Skeletal muscle tissue (tissue), 4 donors: Measurements from ENCODE around the gene ANKRD31. TPM values are rescaled to one million over a fixed set of nuclear protein-coding genes. Genes with fewer than 3 reads are reported as not detected.
A peak's percentile ranks its signal among the peaks of the same experiment; 100 is the strongest.
"Not testable (repeated sequence)": the region's sequence is repeated elsewhere in the genome, so short reads cannot be mapped to it uniquely, and the experiment has no call there.

ENCODE experiments used
- H3K27ac ChIP-seq: one replicate; pipeline ENCODE4 v1.7.0; 2013; ENCODE audit warnings: mild to moderate bottlenecking, low read depth, low read length, inconsistent platforms
- H3K27me3 ChIP-seq, 3 donors: one replicate each; pipeline ENCODE4 v1.7.0; 2013; ENCODE audit warnings: low read length in 3 of 3; ENCODE audit not compliant: control insufficient read depth in 3 of 3, insufficient read depth in 3 of 3
- H3K36me3 ChIP-seq, 3 donors: one replicate each; pipeline ENCODE4 v1.7.0; 2013; ENCODE audit warnings: low read length in 3 of 3; ENCODE audit not compliant: control insufficient read depth in 3 of 3, insufficient read depth in 3 of 3
- H3K4me1 ChIP-seq, 3 donors: one replicate each; pipeline ENCODE4 v1.7.0; 2013; ENCODE audit warnings: low read length in 3 of 3, mild to moderate bottlenecking in 3 of 3; ENCODE audit not compliant: control insufficient read depth in 3 of 3, insufficient read depth in 3 of 3
- H3K4me3 ChIP-seq, 3 donors: one replicate each; pipeline ENCODE4 v1.7.0; 2013; ENCODE audit warnings: low read length in 3 of 3
- H3K9ac ChIP-seq, 3 donors: one replicate each; pipeline ENCODE4 v1.7.0; 2013; ENCODE audit warnings: low read length in 3 of 3, mild to moderate bottlenecking in 3 of 3, moderate library complexity in 2 of 3, low read depth in 1 of 3
- H3K9me3 ChIP-seq, 3 donors: one replicate each; pipeline ENCODE4 v1.7.0; 2013; ENCODE audit warnings: low read length in 3 of 3; ENCODE audit not compliant: control insufficient read depth in 3 of 3
- total RNA-seq: library from RNA; depleted of rRNA; stranded (reverse); fragments of >200 nt; gene quantifications from one replicate; pipeline ENCODE4 v1.2.3, GENCODE V29; 2014
- donor health status: Osteomylitis.

Gene ANKRD31
- total RNA-seq: under 0.01 TPM

DNA sequence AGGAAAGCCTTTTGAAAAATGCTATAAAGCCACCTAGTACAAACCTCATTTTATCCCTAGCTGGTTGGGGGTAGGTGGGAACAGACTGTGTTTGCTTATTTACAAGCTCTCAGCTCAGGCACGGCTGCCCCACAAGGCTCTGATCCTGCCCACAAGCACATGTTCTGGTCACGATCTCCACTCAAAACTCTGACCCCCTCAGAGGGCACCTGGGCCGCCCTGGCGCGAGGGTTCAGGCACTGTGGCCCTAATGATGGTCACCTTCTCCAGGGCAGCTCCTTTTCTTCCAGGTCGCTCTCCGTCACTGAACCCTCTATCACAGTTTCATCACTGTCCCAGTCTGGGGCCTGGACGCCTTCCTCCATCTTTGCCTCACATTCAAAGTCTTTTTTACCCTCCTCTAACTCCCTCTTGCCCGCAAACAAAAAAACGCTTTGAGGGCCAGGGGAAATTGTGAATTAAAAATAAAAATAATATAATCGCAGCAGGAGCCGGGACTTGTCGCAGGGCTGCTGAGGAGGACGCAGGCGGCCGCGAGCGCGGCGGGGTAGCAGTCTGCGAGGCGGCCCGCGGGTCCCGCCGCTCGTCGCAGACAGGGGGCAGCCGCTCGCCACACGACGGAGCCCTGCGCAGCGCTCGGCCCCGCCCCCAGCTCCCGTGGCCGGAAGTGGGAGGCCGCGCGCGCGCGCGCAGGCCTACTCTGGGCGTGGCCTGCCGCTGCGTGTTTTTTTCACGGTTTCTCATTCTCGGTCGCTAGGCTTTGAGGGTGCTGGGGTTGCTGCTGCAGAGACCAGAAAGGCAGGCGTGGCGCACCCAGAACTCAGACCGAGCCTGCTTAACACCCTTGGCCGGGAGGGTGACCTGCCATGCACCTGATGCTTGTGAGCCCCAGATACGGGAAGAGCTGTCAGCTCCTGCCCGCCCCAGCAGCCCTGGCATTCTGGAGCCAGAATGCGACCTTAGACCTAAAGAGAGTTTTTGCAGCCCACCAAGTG, at the start of gene ANKRD31:
ANKRD31 (minus strand) TSS at position 557 of the 995 bp plus-strand sequence; CDS start at position 365, 192 bp downstream.
- Histone ChIP-seq H3K27me3 (no peaks in the 10 kb centered on the region), H3K9me3 (no peaks in the 10 kb centered on the region), H3K36me3 (no peaks in the 10 kb centered on the region), H3K9ac (peak within 1 kb of the TSS; percentile 63 to 77 (median 68)), H3K4me1 (peaks cover 5 to 6% (median 5%) of the 10 kb centered on the region in 3 donors), H3K27ac (peak within 1 kb of the TSS; percentile 2), H3K4me3 (peak within 1 kb of the TSS; percentile 78 to 89 (median 88))

- no peak overlapping the region for H3K27ac ChIP-seq
- no peaks in the 10 kb centered on the region for H3K36me3 ChIP-seq
- H3K9ac ChIP-seq: no peak overlapping the region
- H3K4me3 ChIP-seq: no peak overlapping the region
- H3K4me1 ChIP-seq: no peaks in the 10 kb centered on the region
- H3K27me3 ChIP-seq: no peaks in the 10 kb centered on the region
- no peaks in the 10 kb centered on the region for H3K9me3 ChIP-seq
Measured at GRCh38 chr5:75286211-75286773, 49.6 kb upstream of the ANKRD31 start.

DNA sequence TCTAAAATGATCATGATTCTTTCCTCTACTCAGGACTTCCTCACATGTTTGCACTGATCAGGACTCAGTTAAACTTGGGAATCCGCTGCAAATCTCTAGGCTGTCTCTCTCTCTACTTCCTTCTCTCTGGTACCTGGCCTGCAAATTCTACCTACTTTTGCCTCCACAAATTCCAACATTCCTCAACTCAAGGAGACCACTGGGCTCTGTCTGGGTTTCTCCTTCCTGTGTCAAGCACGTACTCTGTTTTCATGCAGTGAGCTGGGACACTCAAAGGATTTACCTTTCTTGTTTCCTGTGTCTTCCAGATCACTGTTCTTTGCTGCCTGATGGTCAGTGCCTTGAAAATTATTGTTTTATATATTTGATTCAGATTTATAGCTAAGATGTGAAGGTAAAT, 45.9 kb upstream of the ANKRD31 start:
- no peaks in the 10 kb centered on the region for H3K9me3 ChIP-seq
- no peaks in the 10 kb centered on the region for H3K27me3 ChIP-seq
- no peaks in the 10 kb centered on the region for H3K36me3 ChIP-seq
- no peak overlapping the region for H3K9ac ChIP-seq
- no peaks in the 10 kb centered on the region for H3K4me1 ChIP-seq
- H3K4me3 ChIP-seq: no peak overlapping the region
- H3K27ac ChIP-seq: no peak overlapping the region

DNA sequence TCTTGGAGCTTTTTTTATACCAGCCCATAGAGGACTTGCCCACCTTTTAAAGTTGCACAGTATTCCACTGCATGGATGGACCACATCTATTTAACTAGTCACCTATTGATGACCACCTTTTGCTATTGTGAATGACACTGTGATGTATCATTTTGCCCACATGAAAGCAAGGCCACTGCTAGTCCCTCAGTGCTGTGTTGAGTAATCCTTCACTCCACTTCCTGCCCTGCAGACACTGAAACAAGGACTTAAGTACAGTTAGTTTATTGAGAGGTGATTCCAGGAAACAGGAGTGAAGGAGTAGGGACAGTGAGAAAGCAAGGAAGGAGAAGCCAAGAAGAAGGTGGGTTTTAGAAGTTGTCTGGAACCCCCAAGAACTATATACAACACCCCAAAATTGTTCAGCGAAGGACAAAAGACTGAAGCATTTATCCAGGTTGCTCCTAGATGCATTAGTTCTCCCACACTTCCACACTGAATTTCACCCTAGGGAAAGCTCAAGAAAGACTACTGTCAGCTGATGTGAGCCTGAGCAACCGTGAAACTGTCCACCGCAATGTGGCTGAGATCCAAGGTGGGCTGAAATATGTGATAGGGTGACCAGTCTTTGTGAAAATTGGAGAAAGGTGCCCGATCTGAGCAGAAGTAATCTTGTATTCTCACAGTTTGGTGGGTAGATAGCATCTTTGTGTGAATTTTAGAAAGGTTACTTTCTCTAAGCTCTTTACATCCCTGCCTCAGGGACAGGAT, 45.2 kb upstream of the ANKRD31 start:
- H3K4me1 ChIP-seq: no peaks in the 10 kb centered on the region
- H3K27ac ChIP-seq: no peak overlapping the region
- H3K27me3 ChIP-seq: no peaks in the 10 kb centered on the region

DNA sequence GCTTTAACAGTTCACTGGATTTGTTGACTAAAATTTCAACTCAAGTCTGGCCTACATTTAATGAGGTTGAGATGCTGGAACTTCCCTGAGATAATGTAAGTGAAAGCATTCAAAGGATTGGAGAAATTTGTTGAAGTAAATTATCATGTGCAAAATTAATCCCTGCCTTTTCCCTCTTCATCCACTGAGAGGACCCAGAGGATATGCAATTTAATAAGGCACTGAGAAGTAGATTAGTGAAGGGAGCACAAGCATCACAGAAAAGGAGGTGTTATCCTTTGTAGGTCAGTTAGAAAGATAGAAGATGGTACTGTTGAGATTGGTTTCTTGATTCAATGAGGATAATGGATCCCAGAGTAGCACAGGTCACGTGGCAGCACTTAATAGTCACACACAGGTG, 42.6 kb upstream of the ANKRD31 start:
- H3K27ac ChIP-seq: no peak overlapping the region
- H3K36me3 ChIP-seq: no peaks in the 10 kb centered on the region
- no peaks in the 10 kb centered on the region for H3K27me3 ChIP-seq
- no peaks in the 10 kb centered on the region for H3K9me3 ChIP-seq
- no peaks in the 10 kb centered on the region for H3K4me1 ChIP-seq
- no peak overlapping the region for H3K4me3 ChIP-seq
- H3K9ac ChIP-seq: no peak overlapping the region

More for the DNA sequence above, 45.2 kb upstream of the ANKRD31 start:
- H3K4me3 ChIP-seq: no peak overlapping the region
- H3K9me3 ChIP-seq: no peaks in the 10 kb centered on the region
- H3K9ac ChIP-seq: no peak overlapping the region
- H3K36me3 ChIP-seq: no peaks in the 10 kb centered on the region

GRCh38 chr5:75277463-75277862, 40.8 kb upstream of the ANKRD31 start:
- no peaks in the 10 kb centered on the region for H3K4me1 ChIP-seq
- H3K27me3 ChIP-seq: no peaks in the 10 kb centered on the region
- no peak overlapping the region for H3K4me3 ChIP-seq
- H3K36me3 ChIP-seq: no peaks in the 10 kb centered on the region
- no peaks in the 10 kb centered on the region for H3K9me3 ChIP-seq
- no peak overlapping the region for H3K9ac ChIP-seq
- no peak overlapping the region for H3K27ac ChIP-seq

DNA sequence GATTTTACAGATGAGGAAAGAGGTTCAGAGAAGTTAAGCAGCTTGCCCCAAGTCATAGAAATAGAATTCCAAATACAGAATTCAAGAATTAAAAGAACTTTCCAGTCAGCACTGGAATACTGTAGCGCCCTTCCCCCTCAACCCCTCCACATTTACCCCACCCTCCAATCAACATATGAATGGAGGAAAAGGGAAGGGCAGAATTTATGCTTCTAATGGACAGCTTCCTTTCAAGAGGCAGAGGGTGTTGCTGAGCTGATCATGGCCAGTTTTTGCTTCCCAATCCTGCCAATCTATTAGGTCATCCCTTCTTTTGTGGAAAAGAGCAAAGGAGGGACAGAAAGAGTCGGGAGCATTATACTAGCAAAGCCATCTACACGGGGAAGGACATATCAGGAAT, 39.1 kb upstream of the ANKRD31 start:
- Histone ChIP-seq H3K4me1 (no peaks in the 10 kb centered on the region), H3K9me3 (no peaks in the 10 kb centered on the region), H3K9ac (no peak overlapping the region), H3K36me3 (no peaks in the 10 kb centered on the region), H3K27me3 (no peaks in the 10 kb centered on the region), H3K27ac (no peak overlapping the region), H3K4me3 (no peak overlapping the region)

GRCh38 chr5:75275147-75275546, 38.5 kb upstream of the ANKRD31 start:
- H3K36me3 ChIP-seq: no peaks in the 10 kb centered on the region
- H3K4me1 ChIP-seq: no peaks in the 10 kb centered on the region
- H3K27ac ChIP-seq: no peak overlapping the region
- no peaks in the 10 kb centered on the region for H3K27me3 ChIP-seq
- no peaks in the 10 kb centered on the region for H3K9me3 ChIP-seq
- no peak overlapping the region for H3K9ac ChIP-seq
- no peak overlapping the region for H3K4me3 ChIP-seq

GRCh38 chr5:75274486-75274885, 37.8 kb upstream of the ANKRD31 start:
- Histone ChIP-seq H3K27me3 (no peaks in the 10 kb centered on the region), H3K9me3 (no peaks in the 10 kb centered on the region), H3K36me3 (no peaks in the 10 kb centered on the region), H3K9ac (no peak overlapping the region), H3K4me3 (no peak overlapping the region), H3K4me1 (no peaks in the 10 kb centered on the region), H3K27ac (no peak overlapping the region)

DNA sequence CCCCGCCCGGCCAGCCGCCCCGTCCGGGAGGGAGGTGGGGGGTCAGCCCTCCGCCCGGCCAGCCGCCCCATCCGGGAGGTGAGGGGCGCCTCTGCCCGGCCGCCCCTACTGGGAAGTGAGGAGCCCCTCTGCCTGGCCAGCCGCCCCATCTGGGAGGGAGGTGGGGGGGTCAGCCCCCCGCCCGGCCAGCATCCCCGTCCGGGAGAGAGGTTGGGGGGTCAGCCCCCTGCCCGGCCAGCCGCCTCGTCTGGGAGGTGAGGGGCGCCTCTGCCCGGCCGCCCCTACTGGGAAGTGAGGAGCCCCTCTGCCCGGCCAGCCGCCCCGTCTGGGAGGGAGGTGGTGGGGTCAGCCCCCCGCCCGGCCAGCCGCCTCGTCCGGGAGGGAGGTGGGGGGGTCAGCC, 33.9 kb upstream of the ANKRD31 start:
- not testable (repeated sequence) for H3K4me3 ChIP-seq, H3K27me3 ChIP-seq, H3K9ac ChIP-seq, H3K9me3 ChIP-seq, H3K4me1 ChIP-seq, H3K36me3 ChIP-seq, H3K27ac ChIP-seq
